Measurements from ENCODE around the gene PRR33.

DNA sequence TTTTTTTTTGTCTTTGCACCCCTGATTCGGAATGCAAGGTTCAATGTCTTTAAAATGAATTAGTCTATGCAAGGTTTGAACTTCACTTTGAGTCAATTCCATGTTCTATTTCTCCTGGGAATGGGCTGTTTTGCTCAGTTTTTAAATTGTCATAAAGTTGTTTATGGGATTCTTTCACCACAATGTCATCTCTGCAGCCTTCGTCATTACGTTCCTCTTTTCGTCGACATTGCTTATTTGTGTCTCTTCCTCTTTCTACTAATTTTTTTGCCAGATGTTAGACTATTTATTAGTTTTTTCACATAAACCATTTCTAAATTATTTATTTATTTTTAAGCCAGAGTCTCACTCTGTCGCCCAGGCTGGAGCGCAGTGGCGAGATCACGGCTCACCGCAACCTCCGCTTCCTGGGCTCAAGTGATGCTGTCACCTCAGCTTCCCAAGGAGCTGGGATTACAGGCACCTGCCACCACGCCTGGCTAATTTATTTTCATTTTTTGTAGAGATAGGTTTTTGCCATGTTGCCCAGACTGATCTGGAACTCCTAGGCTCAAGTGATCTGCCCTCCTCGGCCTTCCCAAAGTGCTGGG lies 20.7 kb upstream of the PRR33 start:
- TF ChIP-seq CTCF (IDR thresholded peaks at IDR 0.05; ENCODE audit: low read depth, low read length, missing input control): no peak
- no peak for TF ChIP-seq SP1 (IDR thresholded peaks at IDR 0.05)
- TF ChIP-seq TAF1 (conservative IDR thresholded peaks at IDR 0.05): no peak
- no peak for TF ChIP-seq RAD21 (IDR thresholded peaks at IDR 0.05)
- TF ChIP-seq ZBTB33 (IDR thresholded peaks at IDR 0.05): no peak
- TF ChIP-seq EGR1 (IDR thresholded peaks at IDR 0.05; ENCODE audit: low read depth in 2 of 2): no peak
- TF ChIP-seq, protein P1, sequence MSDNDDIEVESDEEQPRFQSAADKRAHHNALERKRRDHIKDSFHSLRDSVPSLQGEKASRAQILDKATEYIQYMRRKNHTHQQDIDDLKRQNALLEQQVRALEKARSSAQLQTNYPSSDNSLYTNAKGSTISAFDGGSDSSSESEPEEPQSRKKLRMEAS (IDR thresholded peaks at IDR 0.05): no peak
- TF ChIP-seq JUND (IDR thresholded peaks at IDR 0.05): no peak
- TF ChIP-seq RXRA (IDR thresholded peaks at IDR 0.05): no peak
- no peak for TF ChIP-seq REST (IDR thresholded peaks at IDR 0.05)
- TF ChIP-seq YY1 (IDR thresholded peaks at IDR 0.05): no peak
- no peak for TF ChIP-seq HNF4A (conservative IDR thresholded peaks at IDR 0.05)
- TF ChIP-seq FOXA1 (IDR thresholded peaks at IDR 0.05): no peak
